SU-DHL-6 (cell line): Measurements from ENCODE around the gene TRIM28.

Experiments
- CTCF ChIP-seq: fragments of 200-600 bp; sonication (generic); IDR thresholded peaks from one replicate; pipeline ENCODE4 v1.5.1; 2017; ENCODE audit warnings: antibody characterized with exemption, mild to moderate bottlenecking, low read length, moderate library complexity; ENCODE audit not compliant: insufficient read depth, poor library complexity, severe bottlenecking
- EZH2phosphoT487 ChIP-seq: fragments of 200-600 bp; sonication (generic), shearing (Covaris generic); conservative IDR thresholded peaks from 2 replicates; pipeline ENCODE4 v1.6.1; 2018; ENCODE audit warnings: mild to moderate bottlenecking, antibody characterized with exemption, low read length, moderate library complexity, mixed read lengths

GRCh38 chr19:58551123-58551497, 7.2 kb downstream of the TRIM28 start:
- no peak for TF ChIP-seq CTCF
- TF ChIP-seq EZH2phosphoT487 = no peak
